A172 (cell line): ENCODE results near the gene CAPN11. TPM values are rescaled to one million over a fixed set of nuclear protein-coding genes. Genes with fewer than 3 reads are reported as not detected.
"Not testable (repeated sequence)": the region's sequence is repeated elsewhere in the genome, so short reads cannot be mapped to it uniquely, and the experiment has no call there.

Experiments used
- DNase-seq: peaks from one replicate; pipeline ENCODE4 v3.0.0-alpha.2; 2015; ENCODE audit warnings: low spot score
- total RNA-seq: library from RNA; depleted of rRNA; stranded (reverse); fragments of >200 nt; shearing (Covaris generic); gene quantifications from 2 replicates; pipeline ENCODE4 v1.2.3, GENCODE V29; 2014; rRNA removed

Gene CAPN11
- total RNA-seq, 1 experiment from 2014 or later: not detected

- DNase-seq: no peak
These were observed 69.4 kb downstream of the CAPN11 start for GRCh38 chr6:44228031-44228430.

- no peak for DNase-seq
These were observed 69.8 kb downstream of the CAPN11 start for GRCh38 chr6:44228433-44228832.

DNA sequence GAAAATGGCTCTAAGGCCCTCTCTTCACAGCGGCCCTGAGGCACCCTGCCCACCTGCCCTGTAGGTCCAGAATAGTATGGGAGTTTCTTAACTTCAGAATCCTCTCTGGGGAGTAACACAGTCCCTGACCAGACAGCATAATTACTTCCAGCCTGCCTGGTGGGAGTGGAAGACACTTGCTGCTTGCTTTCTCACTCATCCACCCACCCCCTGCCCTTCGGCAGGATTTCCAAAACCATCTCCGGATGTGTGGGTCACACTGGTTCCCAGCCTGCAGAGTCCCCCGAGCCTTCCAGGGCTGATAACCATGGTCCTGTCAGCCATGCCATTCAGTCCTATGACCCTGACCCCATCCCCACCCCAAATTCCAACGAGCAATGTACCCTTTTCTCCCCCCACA is 70.2 kb downstream of the CAPN11 start:
- no peak for DNase-seq

DNA sequence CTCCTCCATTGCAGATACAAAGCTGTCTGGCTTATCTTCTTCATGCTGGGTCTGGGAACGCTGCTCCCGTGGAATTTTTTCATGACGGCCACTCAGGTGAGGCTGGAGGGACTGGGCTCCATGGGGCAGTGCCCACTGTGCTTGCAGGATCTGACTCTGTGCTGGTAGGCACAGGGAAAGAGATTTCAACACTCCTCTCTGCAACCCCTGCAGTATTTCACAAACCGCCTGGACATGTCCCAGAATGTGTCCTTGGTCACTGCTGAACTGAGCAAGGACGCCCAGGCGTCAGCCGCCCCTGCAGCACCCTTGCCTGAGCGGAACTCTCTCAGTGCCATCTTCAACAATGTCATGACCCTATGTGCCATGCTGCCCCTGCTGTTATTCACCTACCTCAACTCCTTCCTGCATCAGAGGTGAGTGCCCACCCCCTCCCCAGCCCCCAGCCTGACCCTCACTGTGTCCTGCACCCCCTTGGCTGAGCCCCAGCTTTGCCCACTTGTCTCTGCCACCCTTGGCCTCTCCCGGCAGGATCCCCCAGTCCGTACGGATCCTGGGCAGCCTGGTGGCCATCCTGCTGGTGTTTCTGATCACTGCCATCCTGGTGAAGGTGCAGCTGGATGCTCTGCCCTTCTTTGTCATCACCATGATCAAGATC is 70.9 kb downstream of the CAPN11 start:
- DNase-seq: no peak

GRCh38 chr6:44230034-44230675 is 71.5 kb downstream of the CAPN11 start:
- DNase-seq: no peak

- not testable (repeated sequence) for DNase-seq
These were observed 72.8 kb downstream of the CAPN11 start for GRCh38 chr6:44231426-44231825.

- no peak for DNase-seq
These were observed 74.3 kb downstream of the CAPN11 start for GRCh38 chr6:44232676-44233566.

- DNase-seq: no peak
These were observed 75.0 kb downstream of the CAPN11 start for GRCh38 chr6:44233567-44234100.

Other genes starting within 250 kb of the CAPN11 start
- gene MRPL14, start 31.4 kb upstream of the CAPN11 start, total RNA-seq: 136 and 149 TPM in 2 replicates
- 43.1 and 47.9 TPM in 2 replicates for gene TMEM63B, start 31.3 kb upstream of the CAPN11 start, total RNA-seq
- gene MYMX, start 58.1 kb downstream of the CAPN11 start, total RNA-seq: not detected in 2 replicates
- gene SLC29A1, start 64.8 kb downstream of the CAPN11 start, total RNA-seq: 24.7 and 26.2 TPM in 2 replicates
- gene HSP90AB1, start 88.3 kb downstream of the CAPN11 start, total RNA-seq: 2,477 and 2,544 TPM in 2 replicates
- 112 and 137 TPM in 2 replicates for gene SLC35B2, start 98.7 kb downstream of the CAPN11 start, total RNA-seq
- gene NFKBIE, start 106.7 kb downstream of the CAPN11 start, total RNA-seq: 22.4 and 33.4 TPM in 2 replicates
- gene TMEM151B, start 111.6 kb downstream of the CAPN11 start, total RNA-seq: 0.96 and 1.3 TPM in 2 replicates
- gene AARS2, start 154.5 kb downstream of the CAPN11 start, total RNA-seq: 17.4 and 20.8 TPM in 2 replicates
- not detected in 2 replicates for gene SPATS1, start 183.8 kb downstream of the CAPN11 start, total RNA-seq
- 29.3 and 41.1 TPM in 2 replicates for gene CDC5L, start 228.9 kb downstream of the CAPN11 start, total RNA-seq